ENCODE data around the gene PHF21A.

The PHF21A gene

DNA sequence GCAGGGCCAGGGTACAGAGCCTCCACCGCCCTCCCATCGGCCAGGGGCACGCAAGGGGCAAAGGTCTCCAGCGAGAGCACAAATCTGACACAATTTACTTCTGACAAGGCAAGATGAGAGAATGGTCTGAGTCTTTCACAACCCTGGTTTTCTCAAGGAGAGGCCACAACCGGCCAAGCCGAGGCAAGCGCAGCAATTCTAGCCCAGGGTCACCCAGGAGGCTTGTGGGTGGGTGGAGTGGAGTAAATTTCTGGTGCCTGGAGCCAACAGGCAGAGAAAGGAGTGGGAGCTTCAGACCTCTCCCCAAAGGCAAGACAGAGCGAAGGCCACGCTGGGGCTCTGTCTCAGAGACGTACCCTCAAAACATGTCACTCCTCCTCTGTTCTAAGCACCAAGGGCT is 189.5 kb downstream of the PHF21A start:
- DNase-seq, result no peak

- DNase-seq, result no peak
These were observed 190.2 kb downstream of the PHF21A start for GRCh38 chr11:45930951-45931570.

GRCh38 chr11:45930031-45930794 is 191.0 kb downstream of the PHF21A start:
- peak; percentile 93 for DNase-seq

DNA sequence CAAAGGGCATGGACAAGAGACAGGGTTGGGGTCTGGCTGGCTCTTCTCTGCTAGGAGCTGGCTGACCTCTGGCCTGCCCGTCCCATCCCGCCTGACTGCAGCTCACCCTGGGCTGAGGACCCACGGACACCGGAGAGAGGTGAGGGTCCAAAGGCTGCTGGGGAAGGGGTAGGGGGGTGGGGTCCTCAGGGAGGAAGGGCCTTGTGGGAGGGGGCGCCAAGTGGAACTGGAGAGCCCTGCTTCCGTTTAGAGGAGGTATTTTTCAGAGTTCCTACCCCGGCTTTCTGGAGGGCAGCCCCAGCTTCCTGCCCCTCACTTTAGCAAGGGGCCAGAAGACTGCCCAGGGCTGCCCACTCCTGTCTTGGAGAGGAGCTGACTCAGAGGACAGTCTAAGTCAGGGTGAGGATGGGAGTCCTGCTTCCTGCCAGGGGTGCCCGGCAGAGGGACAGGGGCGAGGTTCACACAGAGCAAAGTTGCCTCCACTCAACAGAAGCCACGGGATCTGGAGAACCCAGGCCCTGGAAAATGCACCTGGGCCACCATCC is 191.7 kb downstream of the PHF21A start:
- DNase-seq, result no peak

DNA sequence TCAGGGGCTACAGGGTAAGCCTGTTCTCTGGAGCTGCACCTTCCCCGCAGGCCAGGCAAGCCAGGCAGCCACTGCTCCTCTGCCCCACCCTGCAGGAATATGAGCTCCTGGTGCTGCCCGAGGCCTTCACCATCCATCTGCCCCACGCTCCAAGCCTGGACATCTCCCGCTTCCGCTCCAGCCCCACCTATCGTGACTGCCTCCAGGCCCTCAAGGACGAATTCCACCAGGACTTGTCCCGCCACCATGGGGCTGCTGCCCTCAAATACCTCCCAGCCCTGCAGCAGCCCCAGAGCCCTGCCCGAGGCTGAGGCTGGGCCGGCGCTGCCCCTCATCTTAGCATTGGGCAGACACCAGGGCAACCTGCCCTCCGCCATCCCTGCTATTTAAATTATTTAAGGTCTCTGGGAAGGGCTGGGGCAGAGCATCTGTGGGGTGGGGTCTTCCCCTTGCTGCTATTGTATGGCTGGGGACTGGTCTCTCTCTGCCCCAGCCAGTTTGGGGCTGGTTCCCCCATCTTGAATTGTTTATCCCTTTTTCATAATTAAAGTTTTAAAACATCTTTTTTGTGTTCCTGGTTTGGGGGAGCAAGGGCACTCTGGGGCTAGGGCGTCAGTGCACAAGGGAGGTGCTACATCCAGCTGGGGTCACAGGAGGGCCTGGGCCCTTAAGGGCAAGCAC is 192.6 kb downstream of the PHF21A start:
- no peak for DNase-seq

GRCh38 chr11:45927684-45928413 is 193.4 kb downstream of the PHF21A start:
- no peak for DNase-seq

- no peak for DNase-seq
These were observed 193.9 kb downstream of the PHF21A start for GRCh38 chr11:45927332-45927683.

- DNase-seq, result no peak
These were observed 194.5 kb downstream of the PHF21A start for GRCh38 chr11:45926536-45927331.

DNA sequence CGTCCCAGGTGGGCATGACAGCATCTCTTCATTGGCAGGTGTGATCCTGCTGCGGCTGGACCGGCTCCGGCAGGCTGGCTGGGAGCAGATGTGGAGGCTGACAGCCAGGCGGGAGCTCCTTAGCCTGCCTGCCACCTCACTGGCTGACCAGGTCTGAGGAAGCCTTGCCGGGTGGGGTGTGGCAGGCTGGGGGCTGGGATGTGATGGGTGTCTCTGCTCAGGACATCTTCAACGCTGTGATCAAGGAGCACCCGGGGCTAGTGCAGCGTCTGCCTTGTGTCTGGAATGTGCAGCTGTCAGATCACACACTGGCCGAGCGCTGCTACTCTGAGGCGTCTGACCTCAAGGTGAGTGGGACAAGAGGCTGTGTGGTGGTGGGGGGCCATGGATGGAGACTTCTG is 195.3 kb downstream of the PHF21A start:
- DNase-seq, result no peak

DNA sequence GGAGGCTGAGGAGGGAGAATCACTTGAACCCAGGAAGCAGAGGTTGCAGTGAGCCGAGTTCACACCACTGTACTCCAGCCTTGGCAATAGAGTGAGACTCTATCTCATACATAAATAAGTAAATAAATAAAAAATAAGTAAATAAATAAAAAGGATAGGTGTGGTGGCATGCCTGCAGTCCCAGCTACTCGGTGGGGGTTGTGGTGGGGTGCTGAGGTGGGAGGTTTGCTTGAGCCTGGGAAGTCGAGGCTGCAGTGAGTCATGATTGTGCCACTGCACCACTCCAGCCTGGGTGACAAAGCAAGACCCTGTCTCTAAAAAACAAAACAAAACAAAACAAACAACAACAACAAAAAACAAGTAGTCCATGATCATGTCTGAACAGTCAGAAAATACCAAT is 195.7 kb downstream of the PHF21A start:
- DNase-seq, result no peak

- DNase-seq, result no peak
These were observed 196.3 kb downstream of the PHF21A start for GRCh38 chr11:45924927-45925326.

- DNase-seq, result no peak
These were observed 197.0 kb downstream of the PHF21A start for GRCh38 chr11:45924036-45924915.

- peak; percentile 55 for DNase-seq
These were observed 198.7 kb downstream of the PHF21A start, which contains the start of gene LARGE2 for GRCh38 chr11:45922425-45923082. Gene LARGE2 (plus strand): TSS chr11:45922656. CDS start chr11:45922883, 227 bp downstream.

- peak; percentile 81 for DNase-seq
These were observed 199.5 kb downstream of the PHF21A start for GRCh38 chr11:45921561-45922424.

GRCh38 chr11:45920531-45921477 is 200.4 kb downstream of the PHF21A start:
- DNase-seq, result no peak

GRCh38 chr11:45919806-45920530 is 201.3 kb downstream of the PHF21A start:
- no peak for DNase-seq

- no peak for DNase-seq
These were observed 202.1 kb downstream of the PHF21A start for GRCh38 chr11:45918962-45919675.
